Breast epithelium (tissue), 3 donors: Measurements from ENCODE around the gene ACVR1.

ENCODE experiments used
- POLR2A ChIP-seq: fragments of 450-650 bp; IDR thresholded peaks from one replicate; pipeline ENCODE4 v1.6.1; 2016; ENCODE audit warnings: antibody characterized with exemption, mild to moderate bottlenecking, moderate library complexity
- TF ChIP-seq, protein P1 (sequence below), 3 donors: fragments of 450-650 bp; IDR thresholded peaks; one replicate each; pipeline ENCODE4 v1.5.1; 2016 to 2017; ENCODE audit warnings: antibody characterized with exemption in 3 of 3, mild to moderate bottlenecking in 3 of 3, moderate library complexity in 3 of 3

DNA sequence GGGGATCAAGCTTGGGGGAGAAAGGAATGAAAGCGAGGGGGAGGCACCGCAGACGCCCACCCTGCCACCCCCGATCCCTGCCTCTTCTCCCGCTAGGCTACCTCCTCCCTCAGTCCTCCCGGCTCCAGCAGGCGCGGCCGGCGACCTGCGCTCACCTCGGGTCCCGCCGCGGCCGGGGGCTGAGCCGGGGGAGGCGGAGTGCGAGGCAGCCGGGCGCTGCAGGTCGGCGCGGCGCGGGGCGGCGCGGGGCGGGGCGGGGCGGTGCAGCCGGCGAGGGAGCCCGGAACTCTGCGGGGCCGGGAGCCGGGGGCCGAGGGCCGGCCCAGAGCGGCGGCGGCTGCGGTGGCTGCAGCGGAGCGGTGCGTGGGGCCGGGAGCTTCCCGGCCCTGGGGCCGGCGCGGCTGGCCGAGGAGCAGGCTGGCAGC, 477 bp downstream of the ACVR1 start:
- TF ChIP-seq, protein P1, sequence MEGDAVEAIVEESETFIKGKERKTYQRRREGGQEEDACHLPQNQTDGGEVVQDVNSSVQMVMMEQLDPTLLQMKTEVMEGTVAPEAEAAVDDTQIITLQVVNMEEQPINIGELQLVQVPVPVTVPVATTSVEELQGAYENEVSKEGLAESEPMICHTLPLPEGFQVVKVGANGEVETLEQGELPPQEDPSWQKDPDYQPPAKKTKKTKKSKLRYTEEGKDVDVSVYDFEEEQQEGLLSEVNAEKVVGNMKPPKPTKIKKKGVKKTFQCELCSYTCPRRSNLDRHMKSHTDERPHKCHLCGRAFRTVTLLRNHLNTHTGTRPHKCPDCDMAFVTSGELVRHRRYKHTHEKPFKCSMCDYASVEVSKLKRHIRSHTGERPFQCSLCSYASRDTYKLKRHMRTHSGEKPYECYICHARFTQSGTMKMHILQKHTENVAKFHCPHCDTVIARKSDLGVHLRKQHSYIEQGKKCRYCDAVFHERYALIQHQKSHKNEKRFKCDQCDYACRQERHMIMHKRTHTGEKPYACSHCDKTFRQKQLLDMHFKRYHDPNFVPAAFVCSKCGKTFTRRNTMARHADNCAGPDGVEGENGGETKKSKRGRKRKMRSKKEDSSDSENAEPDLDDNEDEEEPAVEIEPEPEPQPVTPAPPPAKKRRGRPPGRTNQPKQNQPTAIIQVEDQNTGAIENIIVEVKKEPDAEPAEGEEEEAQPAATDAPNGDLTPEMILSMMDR (IDR thresholded peaks at IDR 0.05): no peak
- no peak for TF ChIP-seq POLR2A
